HepG2 (cell line): Measurements from ENCODE around the gene C16orf87. TPM values are rescaled to one million over a fixed set of nuclear protein-coding genes. Genes with fewer than 3 reads are reported as not detected.

Experiments
- KLF12 ChIP-seq: sonication (generic); formaldehyde crosslinking; IDR thresholded peaks from 2 replicates; pipeline ENCODE4 v1.4.0; 2020; ENCODE audit warnings: missing genetic modification reagents, borderline replicate concordance
- RARG ChIP-seq: sonication (generic); formaldehyde crosslinking; IDR thresholded peaks from 2 replicates; pipeline ENCODE4 v1.4.0; 2020; ENCODE audit warnings: low read depth, mild to moderate bottlenecking, missing genetic modification reagents
- polyA plus RNA-seq, 8 experiments: library from polyadenylated mRNA; depleted of rRNA in 3 of 8; stranded (reverse) in 7 of 8; unstranded in 1 of 8; fragments of >200 nt; fragmentation: Illumina TruSeq in 4 of 8; extraction: Trizol in 4 of 8; gene quantifications; 2 replicates each; pipeline versions ENCODE4 v1.2.1 to v1.2.3, GENCODE V29; 2011 to 2016; ENCODE audit warnings: low read depth in 4 of 8, missing spikeins in 1 of 8, mixed read lengths in 1 of 8; ENCODE audit not compliant: insufficient read depth in 1 of 8
- total RNA-seq, 5 experiments: library from RNA; depleted of rRNA; stranded (reverse); fragments of >200 nt; fragmentation: Illumina TruSeq; extraction: Trizol; gene quantifications; 2 replicates each; pipeline ENCODE4 v1.2.3, GENCODE V29; 2016; ENCODE audit warnings: low read depth in 1 of 5
- TF ChIP-seq, protein P1 (sequence below): sonication (generic); formaldehyde crosslinking; IDR thresholded peaks from 2 replicates; pipeline ENCODE4 v1.4.0; 2020; ENCODE audit warnings: mild to moderate bottlenecking, missing genetic modification reagents
- TF ChIP-seq, protein P2 (sequence below): sonication (generic); formaldehyde crosslinking; IDR thresholded peaks from 2 replicates; pipeline ENCODE4 v1.4.0; 2020; ENCODE audit warnings: missing genetic modification reagents
- TF ChIP-seq, protein P3 (sequence below): sonication (generic); formaldehyde crosslinking; IDR thresholded peaks from 2 replicates; pipeline ENCODE4 v1.4.0; 2020; ENCODE audit warnings: missing genetic modification reagents
- TF ChIP-seq, protein P4 (sequence below): sonication (generic); formaldehyde crosslinking; IDR thresholded peaks from 2 replicates; pipeline ENCODE4 v1.9.0; 2021; ENCODE audit warnings: missing genetic modification reagents, mild to moderate bottlenecking, borderline replicate concordance
- TF ChIP-seq, protein P5 (sequence below): sonication (generic); formaldehyde crosslinking; IDR thresholded peaks from 2 replicates; pipeline ENCODE4 v1.9.0; 2021; ENCODE audit warnings: missing genetic modification reagents, borderline replicate concordance
- TF ChIP-seq, protein P6 (sequence below): sonication (generic); formaldehyde crosslinking; IDR thresholded peaks from 2 replicates; pipeline ENCODE4 v1.5.0; 2020; ENCODE audit warnings: missing genetic modification reagents, mild to moderate bottlenecking, borderline replicate concordance

Gene C16orf87
- total and polyA plus RNA-seq, 2 of the 13 experiments (the other 11 are each of a cell fraction or from before 2014, with no cell fraction given) = 8.6 to 19.5 TPM

DNA sequence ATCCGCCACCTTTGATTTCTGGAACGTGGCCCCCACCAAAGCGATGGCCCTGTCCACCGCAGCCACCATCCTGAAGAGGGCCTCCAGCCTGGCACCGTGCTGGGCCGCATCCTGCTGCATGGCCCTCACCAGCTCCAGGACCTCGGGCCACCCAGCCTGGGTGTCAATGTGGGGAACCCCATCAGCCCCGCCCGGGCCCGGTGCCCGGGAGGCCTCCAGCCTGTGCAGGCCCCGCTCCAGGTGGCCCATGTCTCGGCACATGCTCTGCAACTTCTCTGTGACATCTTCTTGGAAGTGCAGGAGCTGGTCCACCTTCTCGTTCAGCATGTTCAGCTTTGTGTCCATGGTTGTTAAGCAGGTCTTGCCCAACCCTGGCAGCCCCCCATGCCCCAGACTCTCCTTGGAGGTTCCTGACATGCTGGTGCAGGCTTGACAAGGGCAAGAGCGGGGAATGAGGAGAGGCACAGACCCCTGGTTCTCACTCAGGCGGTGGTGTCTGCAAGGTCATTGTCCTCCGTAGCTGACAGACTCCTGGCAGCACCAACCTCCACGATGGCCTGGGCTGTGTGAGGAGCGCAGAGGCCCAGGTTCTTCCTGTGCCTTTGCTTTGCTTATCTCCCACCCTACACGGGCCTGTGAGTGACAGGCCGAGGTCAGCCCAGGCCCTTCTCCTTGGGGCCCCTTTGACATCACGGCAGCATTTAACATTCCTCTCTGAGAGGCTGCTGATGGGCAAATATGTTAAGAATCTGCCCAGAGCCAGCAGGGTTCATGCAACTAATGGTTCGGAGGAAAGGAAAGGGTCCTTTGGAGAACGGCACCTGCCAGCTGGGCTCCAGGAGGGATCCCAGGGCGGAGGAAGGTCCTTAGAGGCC, 83.0 kb downstream of the C16orf87 start, which contains the start of gene MYLK3 (continued):
- TF ChIP-seq, protein P1, sequence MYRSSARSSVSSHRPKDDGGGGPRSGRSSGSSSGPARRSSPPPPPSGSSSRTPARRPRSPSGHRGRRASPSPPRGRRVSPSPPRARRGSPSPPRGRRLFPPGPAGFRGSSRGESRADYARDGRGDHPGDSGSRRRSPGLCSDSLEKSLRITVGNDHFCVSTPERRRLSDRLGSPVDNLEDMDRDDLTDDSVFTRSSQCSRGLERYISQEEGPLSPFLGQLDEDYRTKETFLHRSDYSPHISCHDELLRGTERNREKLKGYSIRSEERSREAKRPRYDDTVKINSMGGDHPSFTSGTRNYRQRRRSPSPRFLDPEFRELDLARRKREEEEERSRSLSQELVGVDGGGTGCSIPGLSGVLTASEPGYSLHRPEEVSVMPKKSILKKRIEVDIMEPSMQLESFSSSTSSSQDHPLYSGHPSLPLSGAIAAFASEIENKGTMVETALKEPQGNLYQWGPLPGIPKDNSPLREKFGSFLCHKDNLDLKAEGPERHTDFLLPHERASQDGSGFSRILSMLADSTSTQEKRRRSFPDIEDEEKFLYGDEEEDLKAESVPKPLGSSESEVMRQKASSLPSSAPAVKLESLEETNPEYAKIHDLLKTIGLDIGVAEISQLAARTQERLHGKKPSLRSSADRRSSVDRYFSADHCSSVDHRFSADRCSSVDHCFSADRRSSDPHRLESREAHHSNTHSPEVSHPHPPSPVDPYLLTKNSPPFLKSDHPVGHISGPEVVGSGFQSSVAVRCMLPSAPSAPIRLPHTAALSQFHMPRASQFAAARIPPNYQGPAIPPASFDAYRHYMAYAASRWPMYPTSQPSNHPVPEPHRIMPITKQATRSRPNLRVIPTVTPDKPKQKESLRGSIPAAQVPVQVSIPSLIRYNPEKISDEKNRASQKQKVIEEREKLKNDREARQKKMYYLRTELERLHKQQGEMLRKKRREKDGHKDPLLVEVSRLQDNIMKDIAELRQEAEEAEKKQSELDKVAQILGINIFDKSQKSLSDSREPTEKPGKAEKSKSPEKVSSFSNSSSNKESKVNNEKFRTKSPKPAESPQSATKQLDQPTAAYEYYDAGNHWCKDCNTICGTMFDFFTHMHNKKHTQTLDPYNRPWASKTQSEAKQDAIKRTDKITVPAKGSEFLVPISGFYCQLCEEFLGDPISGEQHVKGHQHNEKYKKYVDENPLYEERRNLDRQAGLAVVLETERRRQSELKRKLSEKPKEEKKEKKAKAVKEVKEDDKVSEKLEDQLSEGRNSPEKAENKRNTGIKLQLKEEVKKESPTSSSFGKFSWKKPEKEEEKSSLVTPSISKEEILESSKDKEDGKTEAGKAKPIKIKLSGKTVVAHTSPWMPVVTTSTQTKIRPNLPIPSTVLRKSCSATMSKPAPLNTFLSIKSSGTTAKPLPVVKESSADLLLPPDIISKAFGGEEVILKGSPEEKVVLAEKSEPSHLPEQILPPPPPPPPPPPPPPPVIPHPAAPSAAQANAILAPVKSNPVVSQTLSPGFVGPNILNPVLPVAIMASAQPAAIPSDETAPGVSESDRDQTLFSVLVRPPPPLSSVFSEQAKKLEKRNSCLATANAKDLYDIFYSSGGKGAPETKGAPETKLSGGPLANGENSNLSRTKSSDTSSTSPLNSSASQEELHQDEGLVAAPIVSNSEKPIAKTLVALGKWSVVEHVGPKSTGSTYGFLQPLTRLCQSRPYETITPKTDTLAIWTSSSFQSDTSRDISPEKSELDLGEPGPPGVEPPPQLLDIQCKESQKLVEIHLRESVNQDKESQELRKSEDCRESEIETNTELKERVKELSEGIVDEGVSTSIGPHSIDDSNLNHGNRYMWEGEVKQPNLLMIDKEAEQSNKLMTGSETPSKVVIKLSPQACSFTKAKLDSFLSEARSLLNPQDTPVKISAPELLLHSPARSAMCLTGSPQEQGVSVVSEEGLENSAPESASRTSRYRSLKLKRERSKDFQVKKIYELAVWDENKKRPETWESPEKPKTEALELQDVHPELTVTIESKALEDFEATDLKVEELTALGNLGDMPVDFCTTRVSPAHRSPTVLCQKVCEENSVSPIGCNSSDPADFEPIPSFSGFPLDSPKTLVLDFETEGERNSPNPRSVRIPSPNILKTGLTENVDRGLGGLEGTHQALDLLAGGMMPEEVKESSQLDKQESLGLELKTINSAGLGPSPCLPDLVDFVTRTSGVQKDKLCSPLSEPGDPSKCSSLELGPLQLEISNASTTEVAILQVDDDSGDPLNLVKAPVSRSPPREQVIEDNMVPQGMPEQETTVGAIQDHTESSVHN (CRISPR knock-in tag) = no peak
- TF ChIP-seq, protein P2, sequence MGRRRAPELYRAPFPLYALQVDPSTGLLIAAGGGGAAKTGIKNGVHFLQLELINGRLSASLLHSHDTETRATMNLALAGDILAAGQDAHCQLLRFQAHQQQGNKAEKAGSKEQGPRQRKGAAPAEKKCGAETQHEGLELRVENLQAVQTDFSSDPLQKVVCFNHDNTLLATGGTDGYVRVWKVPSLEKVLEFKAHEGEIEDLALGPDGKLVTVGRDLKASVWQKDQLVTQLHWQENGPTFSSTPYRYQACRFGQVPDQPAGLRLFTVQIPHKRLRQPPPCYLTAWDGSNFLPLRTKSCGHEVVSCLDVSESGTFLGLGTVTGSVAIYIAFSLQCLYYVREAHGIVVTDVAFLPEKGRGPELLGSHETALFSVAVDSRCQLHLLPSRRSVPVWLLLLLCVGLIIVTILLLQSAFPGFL (CRISPR knock-in tag) = no peak
- TF ChIP-seq, protein P3, sequence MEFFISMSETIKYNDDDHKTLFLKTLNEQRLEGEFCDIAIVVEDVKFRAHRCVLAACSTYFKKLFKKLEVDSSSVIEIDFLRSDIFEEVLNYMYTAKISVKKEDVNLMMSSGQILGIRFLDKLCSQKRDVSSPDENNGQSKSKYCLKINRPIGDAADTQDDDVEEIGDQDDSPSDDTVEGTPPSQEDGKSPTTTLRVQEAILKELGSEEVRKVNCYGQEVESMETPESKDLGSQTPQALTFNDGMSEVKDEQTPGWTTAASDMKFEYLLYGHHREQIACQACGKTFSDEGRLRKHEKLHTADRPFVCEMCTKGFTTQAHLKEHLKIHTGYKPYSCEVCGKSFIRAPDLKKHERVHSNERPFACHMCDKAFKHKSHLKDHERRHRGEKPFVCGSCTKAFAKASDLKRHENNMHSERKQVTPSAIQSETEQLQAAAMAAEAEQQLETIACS = no peak
- TF ChIP-seq KLF12 (CRISPR knock-in tag) (no peak), RARG (no peak)
- TF ChIP-seq, protein P4, sequence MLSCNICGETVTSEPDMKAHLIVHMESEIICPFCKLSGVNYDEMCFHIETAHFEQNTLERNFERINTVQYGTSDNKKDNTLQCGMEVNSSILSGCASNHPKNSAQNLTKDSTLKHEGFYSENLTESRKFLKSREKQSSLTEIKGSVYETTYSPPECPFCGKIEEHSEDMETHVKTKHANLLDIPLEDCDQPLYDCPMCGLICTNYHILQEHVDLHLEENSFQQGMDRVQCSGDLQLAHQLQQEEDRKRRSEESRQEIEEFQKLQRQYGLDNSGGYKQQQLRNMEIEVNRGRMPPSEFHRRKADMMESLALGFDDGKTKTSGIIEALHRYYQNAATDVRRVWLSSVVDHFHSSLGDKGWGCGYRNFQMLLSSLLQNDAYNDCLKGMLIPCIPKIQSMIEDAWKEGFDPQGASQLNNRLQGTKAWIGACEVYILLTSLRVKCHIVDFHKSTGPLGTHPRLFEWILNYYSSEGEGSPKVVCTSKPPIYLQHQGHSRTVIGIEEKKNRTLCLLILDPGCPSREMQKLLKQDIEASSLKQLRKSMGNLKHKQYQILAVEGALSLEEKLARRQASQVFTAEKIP = no peak
- TF ChIP-seq, protein P5, sequence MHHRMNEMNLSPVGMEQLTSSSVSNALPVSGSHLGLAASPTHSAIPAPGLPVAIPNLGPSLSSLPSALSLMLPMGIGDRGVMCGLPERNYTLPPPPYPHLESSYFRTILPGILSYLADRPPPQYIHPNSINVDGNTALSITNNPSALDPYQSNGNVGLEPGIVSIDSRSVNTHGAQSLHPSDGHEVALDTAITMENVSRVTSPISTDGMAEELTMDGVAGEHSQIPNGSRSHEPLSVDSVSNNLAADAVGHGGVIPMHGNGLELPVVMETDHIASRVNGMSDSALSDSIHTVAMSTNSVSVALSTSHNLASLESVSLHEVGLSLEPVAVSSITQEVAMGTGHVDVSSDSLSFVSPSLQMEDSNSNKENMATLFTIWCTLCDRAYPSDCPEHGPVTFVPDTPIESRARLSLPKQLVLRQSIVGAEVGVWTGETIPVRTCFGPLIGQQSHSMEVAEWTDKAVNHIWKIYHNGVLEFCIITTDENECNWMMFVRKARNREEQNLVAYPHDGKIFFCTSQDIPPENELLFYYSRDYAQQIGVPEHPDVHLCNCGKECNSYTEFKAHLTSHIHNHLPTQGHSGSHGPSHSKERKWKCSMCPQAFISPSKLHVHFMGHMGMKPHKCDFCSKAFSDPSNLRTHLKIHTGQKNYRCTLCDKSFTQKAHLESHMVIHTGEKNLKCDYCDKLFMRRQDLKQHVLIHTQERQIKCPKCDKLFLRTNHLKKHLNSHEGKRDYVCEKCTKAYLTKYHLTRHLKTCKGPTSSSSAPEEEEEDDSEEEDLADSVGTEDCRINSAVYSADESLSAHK = no peak
- TF ChIP-seq, protein P6, sequence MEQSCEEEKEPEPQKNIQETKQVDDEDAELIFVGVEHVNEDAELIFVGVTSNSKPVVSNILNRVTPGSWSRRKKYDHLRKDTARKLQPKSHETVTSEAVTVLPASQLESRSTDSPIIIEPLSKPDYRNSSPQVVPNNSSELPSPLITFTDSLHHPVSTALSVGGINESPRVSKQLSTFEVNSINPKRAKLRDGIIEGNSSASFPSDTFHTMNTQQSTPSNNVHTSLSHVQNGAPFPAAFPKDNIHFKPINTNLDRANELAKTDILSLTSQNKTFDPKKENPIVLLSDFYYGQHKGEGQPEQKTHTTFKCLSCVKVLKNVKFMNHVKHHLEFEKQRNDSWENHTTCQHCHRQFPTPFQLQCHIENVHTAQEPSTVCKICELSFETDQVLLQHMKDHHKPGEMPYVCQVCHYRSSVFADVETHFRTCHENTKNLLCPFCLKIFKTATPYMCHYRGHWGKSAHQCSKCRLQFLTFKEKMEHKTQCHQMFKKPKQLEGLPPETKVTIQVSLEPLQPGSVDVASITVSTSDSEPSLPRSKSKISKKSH = no peak
